Measurements from ENCODE around the gene RAP1GAP2. TPM values are rescaled to one million over a fixed set of nuclear protein-coding genes. Genes with fewer than 3 reads are reported as not detected.

The RAP1GAP2 gene
- total RNA-seq, 4 donors from 2014 or later, result 1.5 to 23.1 (median 6.7) TPM

GRCh38 chr17:2786176-2786881, 9.9 kb upstream of the RAP1GAP2 start:
- intact Hi-C loops (cut with DNase I; ENCODE audit: low total_unique reads), result no loop called here
- Histone ChIP-seq H3K27ac (no peak overlapping the region), H3K9me3 (no peaks in the 10 kb centered on the region), H3K4me3 (no peak overlapping the region), H3K36me3 (no peaks in the 10 kb centered on the region), H3K4me1 (no peaks in the 10 kb centered on the region), H3K27me3 (no peaks in the 10 kb centered on the region)
- TF ChIP-seq CTCF (IDR thresholded peaks at IDR 0.05) (peak in 1 of 4 experiments; percentile 20), POLR2A (IDR thresholded peaks at IDR 0.05) (no peak)
- DNase-seq, result peak in 1 of 2 donors; percentile 49

- Histone ChIP-seq H3K4me3 (no peak overlapping the region), H3K9me3 (no peaks in the 10 kb centered on the region), H3K4me1 (no peaks in the 10 kb centered on the region), H3K36me3 (no peaks in the 10 kb centered on the region), H3K27ac (no peak overlapping the region), H3K27me3 (no peaks in the 10 kb centered on the region)
- no peak for TF ChIP-seq CTCF (IDR thresholded peaks at IDR 0.05)
- no peak for TF ChIP-seq POLR2A (IDR thresholded peaks at IDR 0.05)
- intact Hi-C loops (cut with DNase I; ENCODE audit: low total_unique reads), result no loop called here
- DNase-seq, result no peak
Observed at GRCh38 chr17:2789700-2790099, 6.5 kb upstream of the RAP1GAP2 start.

GRCh38 chr17:2792366-2793169, 3.7 kb upstream of the RAP1GAP2 start:
- TF ChIP-seq POLR2A (IDR thresholded peaks at IDR 0.05), result no peak
- Histone ChIP-seq H3K27me3 (no peaks in the 10 kb centered on the region), H3K4me1 (no peaks in the 10 kb centered on the region), H3K9me3 (no peaks in the 10 kb centered on the region), H3K4me3 (no peak overlapping the region), H3K36me3 (no peaks in the 10 kb centered on the region), H3K27ac (no peak overlapping the region)
- intact Hi-C loops (cut with DNase I; ENCODE audit: low total_unique reads), result no loop called here
- no peak for DNase-seq

- Histone ChIP-seq H3K4me3 (no peak overlapping the region), H3K27ac (no peak overlapping the region), H3K27me3 (no peaks in the 10 kb centered on the region), H3K9me3 (no peaks in the 10 kb centered on the region), H3K4me1 (no peaks in the 10 kb centered on the region), H3K36me3 (no peaks in the 10 kb centered on the region)
- intact Hi-C loops (cut with DNase I; ENCODE audit: low total_unique reads), result no loop called here
- DNase-seq, result no peak
- TF ChIP-seq POLR2A (IDR thresholded peaks at IDR 0.05), result no peak
- no peak for TF ChIP-seq CTCF (IDR thresholded peaks at IDR 0.05)
Observed at GRCh38 chr17:2794111-2794803, 2.0 kb upstream of the RAP1GAP2 start.

- Histone ChIP-seq H3K9me3 (no peaks in the 10 kb centered on the region), H3K27me3 (no peaks in the 10 kb centered on the region), H3K27ac (no peak overlapping the region), H3K4me1 (no peaks in the 10 kb centered on the region), H3K4me3 (no peak overlapping the region), H3K36me3 (no peaks in the 10 kb centered on the region)
- intact Hi-C loops (cut with DNase I; ENCODE audit: low total_unique reads), result no loop called here
- TF ChIP-seq POLR2A (IDR thresholded peaks at IDR 0.05) (no peak), CTCF (IDR thresholded peaks at IDR 0.05) (no peak)
- no peak for DNase-seq
Observed at GRCh38 chr17:2795441-2796163, 636 bp upstream of the RAP1GAP2 start.

All from uterus (tissue), 4 donors.